GM23248 (cell line): ENCODE results near the gene PRKCB.

Experiments
- EZH2 ChIP-seq: fragments of 200-600 bp; sonication (generic); IDR thresholded peaks from 2 replicates; pipeline ENCODE4 v1.6.1; 2018; ENCODE audit warnings: antibody characterized with exemption, mild to moderate bottlenecking; ENCODE audit not compliant: insufficient read depth, poor library complexity, severe bottlenecking
- EZH2phosphoT487 ChIP-seq: fragments of 200-600 bp; sonication (generic); IDR thresholded peaks from 2 replicates; pipeline ENCODE4 v1.6.1; 2018; ENCODE audit warnings: antibody characterized with exemption, moderate library complexity, mild to moderate bottlenecking, low read depth; ENCODE audit not compliant: insufficient read depth

DNA sequence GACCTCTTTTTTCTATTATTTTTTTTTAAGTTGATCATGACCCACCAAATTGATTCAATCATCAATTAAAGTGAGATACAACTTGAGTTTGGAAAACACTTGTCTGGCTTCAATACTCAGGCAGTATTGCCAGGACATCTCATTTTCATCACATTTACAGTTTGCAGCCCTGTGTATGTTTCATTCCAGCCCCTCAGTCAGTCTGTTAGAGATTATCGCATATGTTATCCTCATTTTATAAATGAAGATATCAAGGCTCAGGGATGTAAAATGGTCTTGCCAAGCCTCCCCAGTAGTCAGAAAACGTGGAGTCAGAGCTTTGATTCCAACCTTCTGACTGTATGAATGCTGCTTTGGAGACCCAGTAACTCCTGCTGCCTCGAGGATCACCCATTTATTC lies 333.1 kb downstream of the PRKCB start:
- no peak for TF ChIP-seq EZH2
- no peak for TF ChIP-seq EZH2phosphoT487
